Testis (tissue), 3 donors: ENCODE measurements around the gene PRKCD. TPM values are rescaled to one million over a fixed set of nuclear protein-coding genes. Genes with fewer than 3 reads are reported as not detected.

Source experiments
- DNase-seq: peaks from one replicate; pipeline ENCODE4 v3.0.0-alpha.2; 2019
- H3K27ac ChIP-seq, 2 donors: fragments of 200-600 bp; sonication (generic); one replicate each; pipeline ENCODE4 v1.5.1; 2019
- H3K27me3 ChIP-seq: fragments of 200-600 bp; sonication (generic); one replicate; pipeline ENCODE4 v1.5.1; 2019
- H3K36me3 ChIP-seq: fragments of 200-600 bp; sonication (generic); one replicate; pipeline ENCODE4 v1.5.1; 2017; ENCODE audit warnings: low read depth; ENCODE audit errors: missing control alignments
- H3K4me1 ChIP-seq: fragments of 200-600 bp; sonication (generic); one replicate; pipeline ENCODE4 v1.5.1; 2019
- H3K4me3 ChIP-seq, 2 donors: fragments of 200-600 bp; sonication (generic); one replicate each; pipeline ENCODE4 v1.5.1; 2017 to 2019
- H3K9me3 ChIP-seq: fragments of 200-600 bp; sonication (generic); one replicate; pipeline ENCODE4 v1.5.1; 2017
- CTCF ChIP-seq, 3 experiments: fragments of 450-650 bp in 2 of 3; fragments of 200-600 bp in 1 of 3; sonication (generic) in 1 of 3; IDR thresholded peaks; one replicate each; pipeline ENCODE4 v1.5.1; 2016 to 2019; ENCODE audit warnings: antibody characterized with exemption in 3 of 3, mild to moderate bottlenecking in 2 of 3, moderate library complexity in 1 of 3
- POLR2A ChIP-seq: fragments of 450-650 bp; IDR thresholded peaks from one replicate; pipeline ENCODE4 v1.6.1; 2017; ENCODE audit warnings: antibody characterized with exemption, mild to moderate bottlenecking, moderate library complexity
- WGBS, 2 donors: methylation state at CpG; one replicate each; pipeline ENCODE4 v1.1.5; 2018; 5-methylcytosine and 5-hydroxymethylcytosine counted together
- intact Hi-C: fragments of 100-400 bp; cut with DNase I; formaldehyde crosslinking; loops from one replicate; pipeline ENCODE4 v1.15.1; 2023; ENCODE audit warnings: low total_unique reads
- polyA plus RNA-seq: library from polyadenylated mRNA; stranded (reverse); fragments of 350-450 nt; fragmentation: Illumina TruSeq; extraction: RNeasy Lipid Tissue Mini Kit (QIAGEN cat#74804); gene quantifications from one replicate; pipeline ENCODE4 v1.2.3, GENCODE V29; 2014; ENCODE audit warnings: low read depth, low replicate concordance; ENCODE audit not compliant: insufficient read depth
- total RNA-seq, 2 donors: library from RNA; depleted of rRNA; stranded (reverse); fragments of >200 nt; gene quantifications; one replicate each; pipeline ENCODE4 v1.2.3, GENCODE V29; 2016

PRKCD gene
- total and polyA plus RNA-seq, 3 donors from 2014 or later, result 36.3 to 44.5 (median 42.3) TPM

DNA sequence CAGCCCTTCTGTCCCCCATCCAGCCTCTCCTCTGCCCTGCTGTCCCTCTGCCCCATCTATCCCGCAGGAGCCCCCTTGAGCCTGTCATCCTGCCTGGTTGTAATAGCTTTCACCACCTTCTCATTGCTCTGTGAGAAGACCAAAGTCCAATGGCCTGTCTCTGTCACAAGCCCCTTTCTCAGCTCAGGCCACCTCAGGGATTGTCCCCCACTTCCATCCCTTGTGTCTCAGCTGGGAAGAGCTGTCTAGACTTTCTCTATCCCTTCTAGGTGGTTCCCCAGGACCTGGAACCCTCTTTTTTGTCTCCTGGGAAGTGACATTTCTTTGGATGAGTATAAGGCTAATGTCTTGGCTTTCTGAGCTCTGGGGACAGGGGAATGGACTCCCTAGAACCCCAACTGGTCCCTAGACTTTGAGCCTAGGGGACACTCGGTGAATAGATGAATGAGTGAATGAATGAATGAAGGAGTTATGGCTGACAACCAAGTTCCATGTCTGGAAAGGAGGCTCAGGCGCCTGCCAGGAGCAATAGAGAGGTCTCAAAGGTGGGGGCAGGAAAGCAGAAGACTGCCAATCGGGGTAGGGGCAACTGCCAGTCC is 849 bp upstream of the PRKCD start:
- peaks cover 21% of the 10 kb centered on the region for H3K4me1 ChIP-seq

DNA sequence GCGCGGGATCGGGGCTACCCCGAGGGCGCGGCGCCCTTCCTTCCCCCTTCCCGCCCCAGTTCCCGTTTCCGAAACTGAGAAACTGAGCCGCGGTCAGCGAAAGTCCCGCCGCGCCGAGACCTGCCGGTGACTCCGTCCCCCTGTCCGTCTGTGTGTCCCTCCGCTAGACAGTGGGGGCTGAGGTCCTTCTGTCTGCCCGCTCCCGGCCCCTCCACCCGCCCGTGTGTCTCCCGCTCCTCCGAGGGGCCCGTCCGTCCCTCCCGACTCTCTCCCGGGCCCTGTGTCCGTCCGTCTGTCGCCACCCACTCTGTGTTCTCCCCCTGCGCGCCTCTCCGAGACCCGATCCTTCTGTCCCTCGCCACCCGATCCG is 426 bp downstream of the PRKCD start:
- H3K4me1 ChIP-seq, result peaks cover 26% of the 10 kb centered on the region
- no peaks in the 10 kb centered on the region for H3K27me3 ChIP-seq
- H3K4me3 ChIP-seq, result peak overlapping the region; percentile 91 to 92
- DNase-seq, result peak; percentile 40
- TF ChIP-seq CTCF (IDR thresholded peaks at IDR 0.05) (no peak), POLR2A (no peak)
- no peaks in the 10 kb centered on the region for H3K36me3 ChIP-seq
- no peaks in the 10 kb centered on the region for H3K9me3 ChIP-seq
- WGBS, 2 donors, result 1% methylated on average over 20 to 31 of the region's 41 CpGs
- peak overlapping the region; percentile 79 to 89 for H3K27ac ChIP-seq
- intact Hi-C loops, result no loop called here

More for the DNA sequence above, 849 bp upstream of the PRKCD start:
- WGBS, 2 donors, result 34 to 35% methylated on average over 4 of the region's 4 CpGs
- intact Hi-C loops, result no loop called here
- no peaks in the 10 kb centered on the region for H3K27me3 ChIP-seq
- H3K27ac ChIP-seq, result peak overlapping the region; percentile 16 to 89
- no peaks in the 10 kb centered on the region for H3K9me3 ChIP-seq
- H3K4me3 ChIP-seq, result peak overlapping the region; percentile 91 to 92
- TF ChIP-seq POLR2A (no peak), CTCF (IDR thresholded peaks at IDR 0.05) (peak in 1 of 3 experiments; percentile 23)
- H3K36me3 ChIP-seq, result no peaks in the 10 kb centered on the region
- no peak for DNase-seq

GRCh38 chr3:53161820-53162671 is 1.0 kb downstream of the PRKCD start:
- Histone ChIP-seq H3K9me3 (no peaks in the 10 kb centered on the region), H3K27ac (peak overlapping the region; percentile 79 to 89), H3K4me3 (peak overlapping the region; percentile 91 to 92), H3K4me1 (peaks cover 32% of the 10 kb centered on the region), H3K36me3 (no peaks in the 10 kb centered on the region), H3K27me3 (no peaks in the 10 kb centered on the region)
- intact Hi-C loops, result no loop called here
- 6 to 8% methylated on average over 21 to 49 of the region's 49 CpGs for WGBS, 2 donors
- TF ChIP-seq POLR2A (no peak), CTCF (IDR thresholded peaks at IDR 0.05) (no peak)
- peak; percentile 21 for DNase-seq

DNA sequence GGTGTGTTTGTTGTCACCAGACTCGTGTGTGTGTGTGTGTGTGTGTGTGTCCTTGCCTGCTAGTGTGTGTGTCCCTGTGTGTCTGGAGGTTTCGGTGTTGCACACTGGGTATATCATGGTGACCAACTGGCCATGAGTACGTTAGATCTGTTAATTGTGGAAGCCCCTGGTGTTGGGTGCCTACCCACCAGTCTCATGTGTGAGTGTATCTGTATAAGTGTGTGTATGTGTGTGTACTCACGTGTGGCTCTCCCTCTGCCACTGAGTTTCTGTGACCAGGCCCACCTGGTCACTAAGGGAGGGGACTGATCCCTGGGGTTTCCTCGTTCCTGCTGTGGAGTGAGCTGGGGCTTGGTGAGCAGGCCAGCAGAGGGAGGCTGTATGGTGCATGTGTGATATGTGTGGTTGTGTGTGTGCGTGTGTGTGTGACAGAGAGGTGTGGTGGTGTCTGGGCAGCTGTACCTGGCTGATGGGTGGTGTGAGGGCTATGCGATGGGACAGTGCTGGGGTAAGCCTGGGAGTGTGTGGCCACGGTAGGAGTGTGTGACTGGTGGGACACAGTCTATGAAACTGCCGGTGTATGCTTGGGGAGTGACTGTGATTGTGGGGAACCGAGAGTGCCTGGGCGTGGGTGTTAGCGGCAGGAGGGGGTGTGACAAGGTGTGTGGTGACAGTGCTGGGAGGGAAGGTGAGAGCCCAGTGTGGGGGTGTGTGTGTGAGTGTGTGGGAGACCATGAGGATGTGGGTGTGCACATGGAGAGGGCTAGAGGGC is 1.8 kb downstream of the PRKCD start:
- Histone ChIP-seq H3K9me3 (no peaks in the 10 kb centered on the region), H3K27me3 (no peaks in the 10 kb centered on the region), H3K4me3 (peak overlapping the region; percentile 91 to 92), H3K27ac (peak overlapping the region; percentile 79 to 89), H3K4me1 (peaks cover 40% of the 10 kb centered on the region), H3K36me3 (no peaks in the 10 kb centered on the region)
- TF ChIP-seq POLR2A (no peak), CTCF (IDR thresholded peaks at IDR 0.05) (no peak)
- 49 to 66% methylated on average over 6 to 12 of the region's 12 CpGs for WGBS, 2 donors
- intact Hi-C loops, result no loop called here
- DNase-seq, result peak; percentile 32
